WTC11 (cell line): Measurements from ENCODE around the gene CD164L2.

ENCODE experiments used
- ATF6 ChIP-seq: sonication (generic); formaldehyde crosslinking; IDR thresholded peaks from 2 replicates; pipeline ENCODE4 v1.8.1; 2023; ENCODE audit warnings: mild to moderate bottlenecking, missing genetic modification reagents
- CTCF ChIP-seq: fragments of 200-600 bp; IDR thresholded peaks from 2 replicates; pipeline ENCODE4 v1.8.0; 2022; ENCODE audit warnings: antibody characterized with exemption
- KAT7 ChIP-seq: sonication (generic); formaldehyde crosslinking; IDR thresholded peaks from 2 replicates; pipeline ENCODE4 v1.8.1; 2023; ENCODE audit warnings: missing genetic modification reagents, mild to moderate bottlenecking, borderline replicate concordance
- ZNF232 ChIP-seq: sonication (generic); formaldehyde crosslinking; IDR thresholded peaks from 2 replicates; pipeline ENCODE4 v1.8.0; 2022; ENCODE audit warnings: mild to moderate bottlenecking, missing genetic modification reagents

GRCh38 chr1:27413004-27413403, 29.9 kb upstream of the CD164L2 start:
- TF ChIP-seq ATF6 = no peak
- TF ChIP-seq ZNF232 (CRISPR knock-in tag) = no peak
- no peak for TF ChIP-seq CTCF
- no peak for TF ChIP-seq KAT7 (CRISPR knock-in tag)
